HCT116 (cell line): Measurements from ENCODE around the gene ACSL6. TPM values are rescaled to one million over a fixed set of nuclear protein-coding genes. Genes with fewer than 3 reads are reported as not detected.

Source experiments
- ATAC-seq: fragments of 200-7000 bp; cut with Tn5 transposase; 2 replicates; pipeline ENCODE4 v1.9.1; 2020; ENCODE audit warnings: mild to moderate bottlenecking, moderate library complexity
- BruUV-seq: library from RNA; stranded (reverse); fragments of 400-500 nt; replicated peaks from 2 replicates; lab custom pipeline; 2021; lab: Mats Ljungman, UMichigan
- CTCF ChIA-PET: fragments of 300-600 bp; sonication (Branson Sonifier 250); formaldehyde crosslinking; loops from one replicate; lab custom pipeline; 2021; ENCODE audit warnings: antibody characterized with exemption; lab: Charles Lee
- POLR2A ChIA-PET: fragments of 300-600, 350-600 bp; sonication (Branson Sonifier 250); formaldehyde crosslinking; loops from one replicate; lab custom pipeline; 2021; ENCODE audit warnings: antibody characterized with exemption; lab: Charles Lee
- RAD21 ChIA-PET, 2 experiments: fragments of 300-600 bp; sonication (Branson Sonifier 250); formaldehyde crosslinking; loops; one replicate each; lab custom pipeline; 2023; ENCODE audit warnings: low total read pairs in 2 of 2; ENCODE audit not compliant: uncharacterized antibody in 2 of 2, unreplicated experiment in 2 of 2, low non-redundant PET in 1 of 2; lab: Charles Lee
- DNase-seq: peaks from one replicate; pipeline ENCODE4 v3.0.0-alpha.2; 2010; ENCODE audit warnings: low read depth, low spot score
- H2AFZ ChIP-seq: fragments of 200-600 bp; shearing (Covaris generic), sonication (generic); 2 replicates; pipeline ENCODE4 v1.6.1; 2017; ENCODE audit warnings: low read depth, mixed run types, mixed read lengths, antibody characterized with exemption, low read length; ENCODE audit not compliant: poor library complexity, severe bottlenecking
- H3K27ac ChIP-seq: 2 replicates; pipeline ENCODE4 v1.5.1; 2012; ENCODE audit warnings: low read depth, low read length
- H3K27me3 ChIP-seq: fragments of 200-600 bp; sonication (generic); 2 replicates; pipeline ENCODE4 v1.6.1; 2016; ENCODE audit warnings: mixed run types, low read length, mixed read lengths; ENCODE audit not compliant: insufficient read depth
- H3K36me3 ChIP-seq, 2 experiments: fragments of 200-500 bp in 1 of 2; fragments of 200-600 bp in 1 of 2; sonication (Bioruptor generic) in 1 of 2; sonication (generic) in 1 of 2; 2 replicates each; pipeline versions ENCODE4 v1.5.1 to v1.6.1; 2014 to 2016; ENCODE audit warnings: low read length in 2 of 2, inconsistent platforms in 1 of 2, mixed read lengths in 1 of 2, mixed run types in 1 of 2; ENCODE audit not compliant: insufficient read depth in 2 of 2, control insufficient read depth in 1 of 2
- H3K4me1 ChIP-seq, 2 experiments: fragments of 200-600 bp in 1 of 2; sonication (generic) in 1 of 2; 2 replicates each; pipeline versions ENCODE4 v1.5.1 to v1.6.1; 2012 to 2017; ENCODE audit warnings: low read length in 2 of 2, inconsistent platforms in 1 of 2, mild to moderate bottlenecking in 1 of 2, mixed read lengths in 1 of 2, mixed run types in 1 of 2, moderate library complexity in 1 of 2; ENCODE audit not compliant: insufficient read depth in 2 of 2, control insufficient read depth in 1 of 2
- H3K4me2 ChIP-seq: fragments of 200-600 bp; sonication (generic); 2 replicates; pipeline ENCODE4 v1.6.1; 2017; ENCODE audit warnings: mixed run types, low read length, mixed read lengths
- H3K4me3 ChIP-seq, 2 experiments: fragments of 200-600 bp in 1 of 2; sonication (generic) in 1 of 2; replicated peaks in 1 of 2; 2 replicates each; pipeline ENCODE4 v1.5.1; 2011 to 2016; ENCODE audit warnings: low read length in 2 of 2, control low read depth in 1 of 2, low read depth in 1 of 2, mild to moderate bottlenecking in 1 of 2, mixed read lengths in 1 of 2, mixed run types in 1 of 2
- H3K79me2 ChIP-seq: fragments of 200-600 bp; sonication (generic); 2 replicates; pipeline ENCODE4 v1.6.1; 2017; ENCODE audit warnings: mild to moderate bottlenecking, mixed run types, low read length, moderate library complexity, mixed read lengths; ENCODE audit not compliant: insufficient read depth
- H3K9ac ChIP-seq: fragments of 200-600 bp; sonication (generic); 2 replicates; pipeline ENCODE4 v1.6.1; 2016; ENCODE audit warnings: low read length, mixed read lengths
- H3K9me2 ChIP-seq: fragments of 200-600 bp; sonication (generic), shearing (Covaris generic); 2 replicates; pipeline ENCODE4 v1.6.1; 2017; ENCODE audit warnings: mixed run types, mild to moderate bottlenecking, moderate library complexity; ENCODE audit not compliant: insufficient read depth
- H3K9me3 ChIP-seq, 2 experiments: fragments of 200-500 bp in 1 of 2; fragments of 200-600 bp in 1 of 2; sonication (Bioruptor generic) in 1 of 2; sonication (generic) in 1 of 2; 2 replicates each; pipeline ENCODE4 v1.6.1; 2014 to 2017; ENCODE audit warnings: low read length in 2 of 2, mixed read lengths in 2 of 2, inconsistent platforms in 1 of 2, low read depth in 1 of 2, mild to moderate bottlenecking in 1 of 2, mixed run types in 1 of 2, moderate library complexity in 1 of 2; ENCODE audit not compliant: control insufficient read depth in 1 of 2, insufficient read depth in 1 of 2
- H4K20me1 ChIP-seq: fragments of 200-600 bp; sonication (generic), shearing (Covaris generic); 2 replicates; pipeline ENCODE4 v1.6.1; 2017; ENCODE audit warnings: mixed run types, mild to moderate bottlenecking, moderate library complexity; ENCODE audit not compliant: insufficient read depth
- CBX3 ChIP-seq: IDR thresholded peaks from 2 replicates; pipeline ENCODE4 v1.6.1; 2012; ENCODE audit warnings: low read depth
- EGR1 ChIP-seq: IDR thresholded peaks from 2 replicates; pipeline ENCODE4 v1.6.1; 2012; ENCODE audit warnings: low read depth
- ELF1 ChIP-seq: IDR thresholded peaks from 2 replicates; pipeline ENCODE4 v1.6.1; 2012; ENCODE audit warnings: low read depth, borderline replicate concordance
- EZH2phosphoT487 ChIP-seq: fragments of 200-600 bp; IDR thresholded peaks from 2 replicates; pipeline ENCODE4 v1.6.1; 2018; ENCODE audit warnings: antibody characterized with exemption, borderline replicate concordance
- POLR2AphosphoS5 ChIP-seq: IDR thresholded peaks from 2 replicates; pipeline ENCODE4 v1.6.1; 2011; ENCODE audit warnings: mild to moderate bottlenecking, low read depth, low read length, moderate library complexity
- REST ChIP-seq: IDR thresholded peaks from 2 replicates; pipeline ENCODE4 v1.6.1; 2012; ENCODE audit warnings: low read depth
- intact Hi-C: fragments of 100-400 bp; cut with micrococcal nuclease; formaldehyde crosslinking; loops from 2 replicates; pipeline ENCODE4 v1.10.0; 2022
- total RNA-seq: library from RNA; stranded (reverse); gene quantifications from one replicate; pipeline ENCODE4 v1.2.1, GENCODE V29; 2021; ENCODE audit not compliant: unreplicated experiment

Gene ACSL6
- total RNA-seq, 1 experiment from 2014 or later, result 2.3 TPM

GRCh38 chr5:132003982-132004381 is 7.5 kb downstream of the ACSL6 start:
- TF ChIP-seq EZH2phosphoT487 (no peak), EGR1 (no peak), CBX3 (no peak), ELF1 (no peak), POLR2AphosphoS5 (no peak), REST (no peak)
- TF ChIP-seq, all 23 proteins: peak for 0
- CTCF ChIA-PET, result no interaction called here
- H3K9me3 ChIP-seq, result no peaks in the 10 kb centered on the region
- H3K27me3 ChIP-seq, result no peaks in the 10 kb centered on the region
- intact Hi-C loops, result no loop called here
- H3K4me1 ChIP-seq, result peaks cover 8 to 15% of the 10 kb centered on the region in 2 experiments; a peak in 3 of 4 replicates
- no TSS peak for BruUV-seq
- POLR2A ChIA-PET, result no interaction called here
- no peaks in the 10 kb centered on the region for H3K79me2 ChIP-seq
- no peaks in the 10 kb centered on the region for H3K9me2 ChIP-seq
- no peak overlapping the region for H3K4me2 ChIP-seq
- RAD21 ChIA-PET, result no interaction called here
- no peak overlapping the region for H3K4me3 ChIP-seq
- no peak for ATAC-seq
- H3K9ac ChIP-seq, result no peak overlapping the region
- H3K36me3 ChIP-seq, result no peaks in the 10 kb centered on the region
- DNase-seq, result no peak
- H3K27ac ChIP-seq, result no peak overlapping the region
- no peak overlapping the region for H2AFZ ChIP-seq
- no peaks in the 10 kb centered on the region for H4K20me1 ChIP-seq
